HUES64 (cell line): ENCODE results near the gene CFAP58.

ENCODE experiments used
- H3K27ac ChIP-seq: 2 replicates; pipeline ENCODE4 v1.7.0; 2013; ENCODE audit warnings: low read depth, low read length, inconsistent platforms
- H3K27me3 ChIP-seq: 2 replicates; pipeline ENCODE4 v1.6.1; 2013; ENCODE audit warnings: mild to moderate bottlenecking, low read length; ENCODE audit not compliant: insufficient read depth
- H3K36me3 ChIP-seq: 2 replicates; pipeline ENCODE4 v1.6.1; 2013; ENCODE audit warnings: mild to moderate bottlenecking, low read length; ENCODE audit not compliant: insufficient read depth
- H3K4me1 ChIP-seq: 2 replicates; pipeline ENCODE4 v1.6.1; 2013; ENCODE audit warnings: mild to moderate bottlenecking, low read length, moderate library complexity; ENCODE audit not compliant: insufficient read depth
- H3K4me3 ChIP-seq: 2 replicates; pipeline ENCODE4 v1.5.1; 2013; ENCODE audit warnings: mild to moderate bottlenecking, low read length, moderate library complexity
- H3K9ac ChIP-seq: 2 replicates; pipeline ENCODE4 v1.6.1; 2013; ENCODE audit warnings: mild to moderate bottlenecking, low read depth, low read length
- H3K9me3 ChIP-seq: 2 replicates; pipeline ENCODE4 v1.6.1; 2013; ENCODE audit warnings: low read depth, low read length; ENCODE audit not compliant: insufficient read depth
- WGBS: fragments of 150-250, 120-280 bp; methylation state at CpG from one replicate; pipeline ENCODE4 v1.1.7; 2013; ENCODE audit warnings: missing lambda C conversion rate; 5-methylcytosine and 5-hydroxymethylcytosine counted together

The CFAP58 gene

GRCh38 chr10:104315486-104315921 lies 38.1 kb upstream of the CFAP58 start:
- H3K9me3 ChIP-seq = no peaks in the 10 kb centered on the region
- H3K4me3 ChIP-seq = no peak overlapping the region
- WGBS = 96% methylated on average over 22 of the region's 22 CpGs
- no peak overlapping the region for H3K9ac ChIP-seq
- H3K27me3 ChIP-seq = no peaks in the 10 kb centered on the region
- peaks cover 51% of the 10 kb centered on the region for H3K36me3 ChIP-seq
- H3K27ac ChIP-seq = no peak overlapping the region
- H3K4me1 ChIP-seq = peaks cover 25% of the 10 kb centered on the region

- Histone ChIP-seq H3K9ac (no peak overlapping the region), H3K4me3 (no peak overlapping the region), H3K4me1 (peaks cover 26% of the 10 kb centered on the region), H3K9me3 (no peaks in the 10 kb centered on the region), H3K27ac (no peak overlapping the region), H3K27me3 (no peaks in the 10 kb centered on the region), H3K36me3 (peaks cover 44% of the 10 kb centered on the region)
- 90% methylated on average over 9 of the region's 9 CpGs for WGBS
Observed at GRCh38 chr10:104316321-104317099, 37.1 kb upstream of the CFAP58 start.

- Histone ChIP-seq H3K4me3 (no peak overlapping the region), H3K27me3 (no peaks in the 10 kb centered on the region), H3K4me1 (peaks cover 33% of the 10 kb centered on the region), H3K27ac (no peak overlapping the region), H3K36me3 (peaks cover 39% of the 10 kb centered on the region), H3K9ac (no peak overlapping the region), H3K9me3 (no peaks in the 10 kb centered on the region)
- WGBS = 38% methylated on average over 6 of the region's 6 CpGs
Observed at GRCh38 chr10:104317269-104317710, 36.3 kb upstream of the CFAP58 start.

- 87% methylated on average over 7 of the region's 7 CpGs for WGBS
- H3K4me1 ChIP-seq = peaks cover 39% of the 10 kb centered on the region
- H3K36me3 ChIP-seq = peaks cover 34% of the 10 kb centered on the region
- no peak overlapping the region for H3K4me3 ChIP-seq
- no peaks in the 10 kb centered on the region for H3K27me3 ChIP-seq
- H3K9ac ChIP-seq = no peak overlapping the region
- no peaks in the 10 kb centered on the region for H3K9me3 ChIP-seq
- H3K27ac ChIP-seq = no peak overlapping the region
Observed at GRCh38 chr10:104317726-104318299, 35.8 kb upstream of the CFAP58 start.

GRCh38 chr10:104318326-104318725 lies 35.3 kb upstream of the CFAP58 start:
- peaks cover 43% of the 10 kb centered on the region for H3K4me1 ChIP-seq
- 94% methylated on average over 5 of the region's 5 CpGs for WGBS

GRCh38 chr10:104318810-104319741 lies 34.6 kb upstream of the CFAP58 start:
- H3K27ac ChIP-seq = no peak overlapping the region
- no peak overlapping the region for H3K4me3 ChIP-seq
- no peak overlapping the region for H3K9ac ChIP-seq
- WGBS = 91% methylated on average over 17 of the region's 19 CpGs
- H3K4me1 ChIP-seq = peaks cover 47% of the 10 kb centered on the region
- H3K36me3 ChIP-seq = peaks cover 21% of the 10 kb centered on the region
- H3K27me3 ChIP-seq = no peaks in the 10 kb centered on the region
- no peaks in the 10 kb centered on the region for H3K9me3 ChIP-seq

More at GRCh38 chr10:104318326-104318725, 35.3 kb upstream of the CFAP58 start:
- no peaks in the 10 kb centered on the region for H3K27me3 ChIP-seq
- H3K27ac ChIP-seq = no peak overlapping the region
- H3K9me3 ChIP-seq = no peaks in the 10 kb centered on the region
- H3K4me3 ChIP-seq = no peak overlapping the region
- H3K36me3 ChIP-seq = peaks cover 29% of the 10 kb centered on the region
- no peak overlapping the region for H3K9ac ChIP-seq

- Histone ChIP-seq H3K36me3 (0 out of 2 replicates have a peak, but pooled peaks cover under 1% of the 10 kb centered on the region), H3K27ac (no peak overlapping the region), H3K9me3 (no peaks in the 10 kb centered on the region), H3K9ac (no peak overlapping the region), H3K4me3 (no peak overlapping the region), H3K27me3 (no peaks in the 10 kb centered on the region), H3K4me1 (peaks cover 47% of the 10 kb centered on the region)
- 93% methylated on average over 6 of the region's 6 CpGs for WGBS
Observed at GRCh38 chr10:104321226-104321625, 32.4 kb upstream of the CFAP58 start.

- 86% methylated on average over 8 of the region's 8 CpGs for WGBS
- Histone ChIP-seq H3K27ac (no peak overlapping the region), H3K9ac (no peak overlapping the region), H3K9me3 (no peaks in the 10 kb centered on the region), H3K4me1 (peaks cover 44% of the 10 kb centered on the region), H3K36me3 (no peaks in the 10 kb centered on the region), H3K27me3 (no peaks in the 10 kb centered on the region), H3K4me3 (no peak overlapping the region)
Observed at GRCh38 chr10:104321725-104322415, 31.8 kb upstream of the CFAP58 start.

- Histone ChIP-seq H3K27ac (no peak overlapping the region), H3K9ac (no peak overlapping the region), H3K27me3 (no peaks in the 10 kb centered on the region), H3K9me3 (no peaks in the 10 kb centered on the region), H3K4me1 (peaks cover 41% of the 10 kb centered on the region), H3K4me3 (no peak overlapping the region), H3K36me3 (no peaks in the 10 kb centered on the region)
- 73% methylated on average over 7 of the region's 7 CpGs for WGBS
Observed at GRCh38 chr10:104322416-104322782, 31.2 kb upstream of the CFAP58 start.

- Histone ChIP-seq H3K4me3 (no peak overlapping the region), H3K27ac (no peak overlapping the region), H3K36me3 (no peaks in the 10 kb centered on the region), H3K4me1 (peaks cover 41% of the 10 kb centered on the region), H3K9ac (no peak overlapping the region), H3K9me3 (no peaks in the 10 kb centered on the region), H3K27me3 (no peaks in the 10 kb centered on the region)
- 68% methylated on average over 1 of the region's 1 CpG for WGBS
Observed at GRCh38 chr10:104323085-104323484, 30.5 kb upstream of the CFAP58 start.
